Fibroblast of lung (primary cell): Measurements from ENCODE around the gene LMX1A.

Experiments
- EZH2 ChIP-seq: IDR thresholded peaks from 2 replicates; pipeline ENCODE4 v1.5.1; 2012; ENCODE audit warnings: low read length, control low read depth, mild to moderate bottlenecking; ENCODE audit errors: missing control alignments
- TF ChIP-seq, protein P1 (sequence below), 2 donors: IDR thresholded peaks in 1 of 2; conservative IDR thresholded peaks in 1 of 2; 1 replicate in 1 of 2; 2 replicates in 1 of 2; pipeline ENCODE4 v1.5.1; 2011 to 2012; ENCODE audit warnings: low read length in 2 of 2, control low read depth in 1 of 2, inconsistent platforms in 1 of 2, low read depth in 1 of 2, mild to moderate bottlenecking in 1 of 2

DNA sequence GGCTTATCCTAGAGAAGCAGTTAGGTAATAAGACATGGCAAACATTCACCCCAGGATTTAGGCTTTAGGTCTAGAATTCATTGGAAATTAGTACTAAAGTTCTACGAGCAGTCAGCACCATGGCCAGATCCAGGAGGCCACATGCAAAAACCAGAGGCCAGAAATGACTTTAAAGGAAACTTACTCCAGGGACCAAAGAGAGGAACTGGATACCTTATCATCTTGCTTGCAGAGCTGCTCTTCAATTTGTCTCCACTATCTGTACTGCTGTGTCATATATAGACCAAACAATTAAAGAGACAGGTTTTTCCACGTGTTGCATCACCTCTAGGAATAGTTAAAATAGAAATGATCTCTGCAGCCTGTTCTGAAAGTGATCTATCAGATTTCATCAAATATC, 127.8 kb downstream of the LMX1A start:
- TF ChIP-seq, protein P1, sequence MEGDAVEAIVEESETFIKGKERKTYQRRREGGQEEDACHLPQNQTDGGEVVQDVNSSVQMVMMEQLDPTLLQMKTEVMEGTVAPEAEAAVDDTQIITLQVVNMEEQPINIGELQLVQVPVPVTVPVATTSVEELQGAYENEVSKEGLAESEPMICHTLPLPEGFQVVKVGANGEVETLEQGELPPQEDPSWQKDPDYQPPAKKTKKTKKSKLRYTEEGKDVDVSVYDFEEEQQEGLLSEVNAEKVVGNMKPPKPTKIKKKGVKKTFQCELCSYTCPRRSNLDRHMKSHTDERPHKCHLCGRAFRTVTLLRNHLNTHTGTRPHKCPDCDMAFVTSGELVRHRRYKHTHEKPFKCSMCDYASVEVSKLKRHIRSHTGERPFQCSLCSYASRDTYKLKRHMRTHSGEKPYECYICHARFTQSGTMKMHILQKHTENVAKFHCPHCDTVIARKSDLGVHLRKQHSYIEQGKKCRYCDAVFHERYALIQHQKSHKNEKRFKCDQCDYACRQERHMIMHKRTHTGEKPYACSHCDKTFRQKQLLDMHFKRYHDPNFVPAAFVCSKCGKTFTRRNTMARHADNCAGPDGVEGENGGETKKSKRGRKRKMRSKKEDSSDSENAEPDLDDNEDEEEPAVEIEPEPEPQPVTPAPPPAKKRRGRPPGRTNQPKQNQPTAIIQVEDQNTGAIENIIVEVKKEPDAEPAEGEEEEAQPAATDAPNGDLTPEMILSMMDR (conservative IDR thresholded peaks at IDR 0.05 in 1 of 2, IDR thresholded peaks at IDR 0.05 in 1 of 2; ENCODE audit: low read depth in 1 of 2, low read length in 2 of 2): no peak
- TF ChIP-seq EZH2: no peak
